ENCODE results near the gene TMA16. TPM values are rescaled to one million over a fixed set of nuclear protein-coding genes. Genes with fewer than 3 reads are reported as not detected.

TMA16 gene
- total RNA-seq, 1 donor from 2014 or later, result 81.3 TPM

DNA sequence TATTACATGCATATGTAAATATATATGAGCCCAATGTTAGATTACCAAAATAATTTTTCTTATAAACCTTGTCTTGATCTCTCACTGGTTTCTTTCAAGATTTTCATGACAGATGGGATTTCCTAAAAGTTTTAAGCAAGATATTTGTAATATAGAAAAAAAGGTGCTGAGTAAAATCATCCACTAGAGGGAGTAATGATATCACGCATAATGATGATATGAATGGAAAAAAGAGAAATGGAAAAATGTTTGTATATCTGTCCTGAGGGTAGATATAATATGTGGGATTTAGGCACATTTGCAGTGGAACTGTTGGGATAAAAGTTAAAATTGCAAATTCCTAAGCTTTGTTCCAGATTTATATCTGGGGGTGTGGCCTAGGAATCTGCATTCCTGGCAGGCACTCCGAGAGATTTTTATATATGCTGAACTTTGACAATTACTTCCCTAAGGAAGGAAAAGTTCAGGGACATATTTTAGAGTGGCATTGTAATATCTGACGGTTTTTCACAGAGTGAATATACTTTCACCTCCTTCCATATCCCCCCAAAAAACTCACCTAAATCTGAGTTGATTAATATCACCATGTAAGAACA lies 60.5 kb downstream of the TMA16 start:
- Mint-ChIP-seq H3K27ac (no peak overlapping the region), H3K9me3 (no peaks in the 10 kb centered on the region), H3K4me1 (ENCODE audit: low read depth) (peaks cover 23% of the 10 kb centered on the region), H3K36me3 (ENCODE audit: low read depth) (no peaks in the 10 kb centered on the region), H3K4me3 (ENCODE audit: low read depth) (no peak overlapping the region), H3K27me3 (ENCODE audit: low read depth) (peaks cover 1% of the 10 kb centered on the region)
- intact Hi-C loops (cut with micrococcal nuclease), result loop anchor here (1.0 to 10.0 kb wide), 3 partner anchors 126 to 1180 kb away; no protein-coding TSS in a partner anchor
- DNase-seq (ENCODE audit: low spot score), result no peak

DNA sequence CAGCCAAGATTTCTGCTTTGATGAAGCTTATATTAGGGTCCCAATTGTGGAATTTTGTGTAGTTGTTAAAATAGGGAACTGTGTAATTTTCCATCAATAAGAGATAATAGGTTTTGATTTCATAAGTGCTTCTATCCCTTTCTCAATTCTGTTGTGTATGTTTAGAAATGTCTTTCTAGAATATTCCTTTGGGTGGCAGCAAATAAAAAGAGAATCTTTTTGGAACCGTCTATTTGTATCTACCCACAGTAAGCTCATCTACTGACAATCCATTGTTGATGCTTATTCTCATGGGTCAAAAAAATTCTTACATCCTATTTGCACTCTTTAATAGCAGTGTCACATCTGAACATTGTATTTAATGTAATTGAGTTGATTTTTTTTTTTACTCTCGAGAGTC lies 61.7 kb downstream of the TMA16 start:
- Mint-ChIP-seq H3K4me3 (ENCODE audit: low read depth) (no peak overlapping the region), H3K9me3 (no peaks in the 10 kb centered on the region), H3K27me3 (ENCODE audit: low read depth) (peaks cover 1% of the 10 kb centered on the region), H3K4me1 (ENCODE audit: low read depth) (peaks cover 21% of the 10 kb centered on the region), H3K27ac (no peak overlapping the region), H3K36me3 (ENCODE audit: low read depth) (no peaks in the 10 kb centered on the region)
- intact Hi-C loops (cut with micrococcal nuclease), result loop anchor here (10.0 kb wide), 2 partner anchors 459 to 1179 kb away; no protein-coding TSS in a partner anchor
- DNase-seq (ENCODE audit: low spot score), result no peak

DNA sequence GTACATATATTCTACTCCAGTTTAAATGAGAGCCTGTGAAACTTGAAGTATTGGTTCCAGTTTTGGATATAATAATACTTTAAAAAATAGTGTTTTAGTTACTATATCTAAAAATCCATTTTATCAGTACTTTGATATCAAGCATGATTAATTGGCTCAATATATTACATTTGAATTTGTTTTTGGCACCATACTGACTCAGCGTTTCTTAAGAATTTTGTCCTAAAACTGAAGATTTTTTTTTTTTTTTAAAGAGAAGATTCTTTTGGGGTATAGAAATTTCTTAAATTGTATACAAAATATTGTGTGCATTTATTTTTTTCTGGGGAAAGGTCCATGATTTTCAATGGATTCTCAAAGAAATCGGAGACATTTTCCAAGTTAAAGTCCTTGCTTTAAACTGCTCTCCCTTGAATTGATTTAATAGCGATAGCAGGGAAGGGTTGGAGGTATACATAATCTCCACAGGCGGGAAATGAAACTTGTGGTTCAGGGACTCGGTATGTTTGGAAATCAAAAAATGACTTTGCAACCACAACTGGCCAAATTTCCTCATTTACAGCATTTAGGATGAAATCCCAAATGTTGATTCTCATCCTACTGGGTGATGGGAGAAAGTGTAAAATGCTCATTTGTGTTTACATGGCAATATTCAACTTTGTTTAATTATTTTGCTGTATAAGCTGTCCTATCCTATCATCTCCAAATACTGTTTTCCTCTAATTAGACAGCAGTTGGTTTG lies 62.3 kb downstream of the TMA16 start:
- Mint-ChIP-seq H3K27me3 (ENCODE audit: low read depth) (peaks cover 1% of the 10 kb centered on the region), H3K4me1 (ENCODE audit: low read depth) (peaks cover 21% of the 10 kb centered on the region), H3K36me3 (ENCODE audit: low read depth) (no peaks in the 10 kb centered on the region), H3K9me3 (no peaks in the 10 kb centered on the region), H3K27ac (no peak overlapping the region), H3K4me3 (ENCODE audit: low read depth) (no peak overlapping the region)
- DNase-seq (ENCODE audit: low spot score), result no peak
- intact Hi-C loops (cut with micrococcal nuclease), result loop anchor here (10.0 kb wide), 2 partner anchors 458 to 1178 kb away; no protein-coding TSS in a partner anchor

DNA sequence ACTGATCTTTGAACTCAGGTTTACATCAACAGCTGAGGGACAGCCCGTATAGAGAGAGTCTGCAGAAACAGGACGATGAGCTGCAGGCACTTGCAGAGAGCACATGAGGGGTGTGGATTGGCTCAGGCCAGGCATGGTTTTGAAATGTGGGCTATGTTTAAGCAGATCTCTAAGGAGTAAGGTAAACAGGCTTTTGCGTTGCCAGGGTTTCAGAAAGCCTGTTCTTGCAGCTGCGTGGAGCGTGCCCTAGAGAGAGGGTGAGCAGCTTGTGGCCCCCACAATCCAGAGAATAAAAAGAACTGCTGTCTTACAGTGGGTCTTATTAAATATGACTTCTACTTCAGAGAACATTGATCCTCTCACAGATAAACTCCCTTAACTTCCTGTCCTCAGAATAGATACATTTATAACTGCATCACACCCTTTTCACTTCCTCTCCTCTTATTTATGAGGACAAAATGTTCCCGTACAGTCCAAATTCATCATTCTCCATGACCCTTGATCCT lies 64.1 kb downstream of the TMA16 start:
- Mint-ChIP-seq H3K27me3 (ENCODE audit: low read depth) (peaks cover 1% of the 10 kb centered on the region), H3K4me1 (ENCODE audit: low read depth) (peaks cover 21% of the 10 kb centered on the region), H3K4me3 (ENCODE audit: low read depth) (peak overlapping the region; percentile 5), H3K9me3 (no peaks in the 10 kb centered on the region), H3K36me3 (ENCODE audit: low read depth) (no peaks in the 10 kb centered on the region), H3K27ac (no peak overlapping the region)
- intact Hi-C loops (cut with micrococcal nuclease), result loop anchor here (10.0 kb wide), 2 partner anchors 456 to 1176 kb away; no protein-coding TSS in a partner anchor
- no peak for DNase-seq (ENCODE audit: low spot score)

DNA sequence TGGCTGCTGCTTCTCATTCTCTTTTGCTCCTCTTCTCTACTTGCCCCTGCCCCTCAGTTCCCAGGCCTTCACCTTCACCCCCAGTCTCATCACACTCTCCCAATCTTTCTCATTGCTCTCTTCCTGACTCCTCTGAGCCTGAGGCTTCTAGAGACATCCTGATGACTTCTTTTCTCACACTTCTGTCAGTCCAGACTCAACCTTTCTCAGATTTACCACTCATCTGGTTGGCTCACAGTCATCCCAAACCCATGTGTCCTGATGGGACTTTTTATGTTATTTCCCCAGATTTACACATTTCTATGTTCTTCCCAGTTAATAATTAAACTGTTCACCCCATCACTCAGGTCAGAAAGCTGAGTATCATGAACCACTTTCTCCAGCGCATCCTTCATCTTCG lies 68.0 kb downstream of the TMA16 start:
- Mint-ChIP-seq H3K27me3 (ENCODE audit: low read depth) (no peaks in the 10 kb centered on the region), H3K4me1 (ENCODE audit: low read depth) (peaks cover 19% of the 10 kb centered on the region), H3K4me3 (ENCODE audit: low read depth) (no peak overlapping the region), H3K27ac (no peak overlapping the region), H3K9me3 (no peaks in the 10 kb centered on the region), H3K36me3 (ENCODE audit: low read depth) (no peaks in the 10 kb centered on the region)
- no peak for DNase-seq (ENCODE audit: low spot score)
- intact Hi-C loops (cut with micrococcal nuclease), result no loop called here

DNA sequence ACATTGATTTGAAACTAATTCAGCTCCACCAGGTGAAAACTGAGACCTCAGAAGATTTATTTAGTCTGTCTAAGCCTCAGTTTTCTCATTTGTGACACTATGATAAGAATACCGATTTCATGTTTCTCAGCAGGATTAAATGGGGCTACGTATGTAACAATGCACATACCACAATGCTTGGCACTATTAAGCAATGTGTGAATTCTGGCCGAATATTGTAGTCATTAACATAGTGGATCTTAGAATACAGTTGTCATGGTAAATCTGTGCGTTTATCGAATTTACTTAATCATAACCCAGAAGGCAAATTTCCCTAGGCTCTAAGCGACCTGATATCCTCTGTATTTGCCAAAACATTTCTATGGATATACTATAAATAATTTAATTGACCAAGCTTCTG lies 69.1 kb downstream of the TMA16 start:
- intact Hi-C loops (cut with micrococcal nuclease), result no loop called here
- Mint-ChIP-seq H3K4me1 (ENCODE audit: low read depth) (peaks cover 10% of the 10 kb centered on the region), H3K9me3 (no peaks in the 10 kb centered on the region), H3K4me3 (ENCODE audit: low read depth) (no peak overlapping the region), H3K27ac (no peak overlapping the region), H3K36me3 (ENCODE audit: low read depth) (no peaks in the 10 kb centered on the region), H3K27me3 (ENCODE audit: low read depth) (no peaks in the 10 kb centered on the region)
- no peak for DNase-seq (ENCODE audit: low spot score)

DNA sequence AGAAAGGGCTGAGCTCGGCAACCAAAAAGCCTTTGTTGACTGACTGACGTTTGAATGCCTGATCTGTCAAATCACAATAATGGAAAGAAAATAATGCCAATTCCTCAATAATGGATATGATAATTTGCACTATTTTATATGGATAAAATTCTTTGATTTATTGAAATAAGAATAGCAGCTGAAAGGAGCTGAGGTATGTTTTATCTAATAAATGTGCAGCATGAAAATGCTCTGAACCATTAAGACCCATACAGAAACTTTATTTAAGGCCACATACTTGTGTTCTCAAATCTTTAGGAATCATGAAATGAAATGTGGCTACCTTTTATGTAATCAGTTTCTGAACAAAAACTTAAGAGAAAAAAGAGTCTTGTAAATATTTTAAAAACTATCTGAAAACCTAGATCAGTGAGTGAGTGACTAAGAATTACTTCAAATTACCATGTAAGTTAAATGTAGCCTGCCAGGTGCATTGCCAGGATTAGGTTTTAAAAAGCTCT lies 69.8 kb downstream of the TMA16 start:
- DNase-seq (ENCODE audit: low spot score), result no peak
- Mint-ChIP-seq H3K27me3 (ENCODE audit: low read depth) (no peaks in the 10 kb centered on the region), H3K36me3 (ENCODE audit: low read depth) (no peaks in the 10 kb centered on the region), H3K4me3 (ENCODE audit: low read depth) (no peak overlapping the region), H3K9me3 (no peaks in the 10 kb centered on the region), H3K27ac (no peak overlapping the region), H3K4me1 (ENCODE audit: low read depth) (peaks cover 3% of the 10 kb centered on the region)
- intact Hi-C loops (cut with micrococcal nuclease), result no loop called here

DNA sequence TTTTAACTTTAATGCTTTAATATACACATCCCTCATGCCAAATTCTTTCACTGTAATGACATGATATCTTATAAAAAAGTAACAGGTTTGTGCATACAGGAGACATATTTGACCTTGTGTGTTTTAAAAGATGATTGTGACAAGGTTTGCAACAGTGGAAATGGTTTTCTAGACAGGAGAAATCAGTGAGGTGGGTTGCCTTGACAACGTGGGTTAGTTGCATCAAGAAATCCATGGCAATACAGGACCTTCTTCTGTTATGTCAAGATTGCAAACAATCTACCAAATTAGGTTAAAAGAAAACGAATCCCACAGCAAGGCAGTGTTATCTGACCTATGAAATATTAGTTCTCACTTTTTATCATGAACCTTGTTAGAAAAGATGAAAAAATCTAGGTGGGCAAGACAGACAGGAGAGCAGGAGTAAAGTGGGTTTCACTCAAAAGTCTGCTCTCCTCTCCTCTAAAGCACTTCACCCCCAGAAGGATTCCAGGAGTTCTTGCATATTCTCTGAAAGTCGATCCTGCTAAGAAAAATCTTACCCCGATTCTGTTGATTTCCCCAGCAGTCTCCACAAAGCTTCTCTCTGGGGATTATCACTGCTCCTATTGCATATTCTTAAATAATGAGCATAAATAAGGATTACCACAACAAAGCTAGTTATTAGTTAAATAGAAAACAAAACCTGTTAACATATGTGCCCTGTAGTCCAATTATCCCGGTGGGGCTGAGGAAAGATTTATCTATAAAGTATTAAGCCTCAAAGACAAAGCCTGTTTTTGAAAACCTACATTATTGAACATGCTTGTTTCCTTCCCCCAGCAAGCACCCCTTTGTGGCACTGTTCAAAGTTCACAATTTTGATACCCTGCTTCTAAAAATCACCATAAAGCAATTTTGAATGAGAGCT lies 71.0 kb downstream of the TMA16 start:
- intact Hi-C loops (cut with micrococcal nuclease), result no loop called here

DNA sequence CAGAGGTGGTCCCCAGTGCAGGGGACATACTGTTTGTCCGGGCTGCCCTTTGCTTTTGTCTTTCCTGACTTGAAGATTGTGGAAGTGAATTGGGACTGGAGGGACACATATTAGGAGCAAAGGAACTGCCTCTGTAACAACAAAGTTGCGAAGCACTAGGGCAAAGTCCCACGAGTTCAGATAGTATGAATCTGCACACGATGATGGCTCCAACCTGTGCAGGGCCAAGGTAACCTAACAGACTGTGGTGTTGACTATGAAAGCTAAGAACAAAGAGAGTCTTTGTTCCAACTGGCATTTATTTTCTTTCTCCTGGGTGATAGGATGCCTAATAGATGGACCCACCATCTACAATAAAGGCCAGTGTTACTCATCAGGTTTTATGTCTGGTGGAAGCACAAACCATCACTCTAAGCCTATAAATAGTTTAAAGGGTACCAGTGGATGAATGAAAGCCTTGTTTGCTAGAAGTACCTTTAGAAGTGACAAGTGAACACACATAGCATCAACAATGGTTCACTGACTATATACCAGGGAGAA lies 71.8 kb downstream of the TMA16 start:
- H3K27ac Mint-ChIP-seq, result no peak overlapping the region
- DNase-seq (ENCODE audit: low spot score), result no peak
- no peaks in the 10 kb centered on the region for H3K4me1 Mint-ChIP-seq (ENCODE audit: low read depth)
- intact Hi-C loops (cut with micrococcal nuclease), result no loop called here
- no peaks in the 10 kb centered on the region for H3K9me3 Mint-ChIP-seq
- no peaks in the 10 kb centered on the region for H3K36me3 Mint-ChIP-seq (ENCODE audit: low read depth)
- no peak overlapping the region for H3K4me3 Mint-ChIP-seq (ENCODE audit: low read depth)
- H3K27me3 Mint-ChIP-seq (ENCODE audit: low read depth), result no peaks in the 10 kb centered on the region

More for the DNA sequence above, 71.0 kb downstream of the TMA16 start:
- H3K36me3 Mint-ChIP-seq (ENCODE audit: low read depth), result no peaks in the 10 kb centered on the region
- H3K9me3 Mint-ChIP-seq, result no peaks in the 10 kb centered on the region
- no peaks in the 10 kb centered on the region for H3K4me1 Mint-ChIP-seq (ENCODE audit: low read depth)
- H3K27ac Mint-ChIP-seq, result no peak overlapping the region
- no peaks in the 10 kb centered on the region for H3K27me3 Mint-ChIP-seq (ENCODE audit: low read depth)
- no peak overlapping the region for H3K4me3 Mint-ChIP-seq (ENCODE audit: low read depth)
- no peak for DNase-seq (ENCODE audit: low spot score)

DNA sequence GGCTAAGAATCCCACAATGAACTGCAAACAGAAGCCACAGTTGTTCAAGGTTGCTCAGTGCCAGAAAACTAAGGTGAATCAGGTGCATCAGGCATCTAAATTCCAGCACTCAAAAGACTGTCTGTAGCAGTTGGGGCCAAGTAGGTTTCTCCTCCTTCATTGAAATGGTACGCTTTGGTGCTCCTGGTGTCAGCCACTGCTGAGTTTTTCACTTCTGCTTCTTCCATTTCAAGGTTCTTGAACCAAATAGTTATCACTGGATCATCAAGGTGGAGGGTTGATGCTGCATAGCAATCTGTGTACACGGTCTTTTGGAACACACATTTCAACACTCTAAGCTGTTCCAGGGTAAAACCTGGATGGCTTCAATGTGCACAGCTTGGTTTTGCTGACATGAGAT lies 74.4 kb downstream of the TMA16 start:
- intact Hi-C loops (cut with micrococcal nuclease), result no loop called here
- H3K9me3 Mint-ChIP-seq, result no peaks in the 10 kb centered on the region
- no peaks in the 10 kb centered on the region for H3K36me3 Mint-ChIP-seq (ENCODE audit: low read depth)
- H3K4me1 Mint-ChIP-seq (ENCODE audit: low read depth), result no peaks in the 10 kb centered on the region
- DNase-seq (ENCODE audit: low spot score), result no peak
- H3K4me3 Mint-ChIP-seq (ENCODE audit: low read depth), result no peak overlapping the region
- H3K27me3 Mint-ChIP-seq (ENCODE audit: low read depth), result no peaks in the 10 kb centered on the region
- H3K27ac Mint-ChIP-seq, result no peak overlapping the region

Measured in activated T-helper 2 cell treated with anti-CD3 and anti-CD28 coated beads, Interferon-gamma antibody, Interleukin-2, Interleukin-4, amounts not matched to agents 10 μg/mL and 5 μg/mL and 100 μg/mL, durations not matched to agents 14 hours and 24 hours and 36 hours (primary cell).